ENCODE measurements around the gene MFSD12.

- TF ChIP-seq CTCF (tag by site-specific recombination; IDR thresholded peaks at IDR 0.05) (no peak), ZNF221 (tag by site-specific recombination; IDR thresholded peaks at IDR 0.05; ENCODE audit: borderline replicate concordance) (no peak), ZNF596 (tag by site-specific recombination; IDR thresholded peaks at IDR 0.05) (no peak), ZNF354C (tag by site-specific recombination; IDR thresholded peaks at IDR 0.05; ENCODE audit: borderline replicate concordance, low read depth) (no peak)
Measured at GRCh38 chr19:3549816-3550215, 7.6 kb downstream of the MFSD12 start.

Measured in HEK293 (cell line).